SK-N-MC (cell line): ENCODE measurements around the gene KIAA1217.
A peak's percentile ranks its signal among the peaks of the same experiment; 100 is the strongest.

Experiments used
- EZH2 ChIP-seq: fragments of 200-600 bp; sonication (generic); IDR thresholded peaks from one replicate; pipeline ENCODE4 v1.6.1; 2017; ENCODE audit warnings: antibody characterized with exemption
- FOXP2 ChIP-seq: optimal IDR thresholded peaks from 2 replicates; pipeline ENCODE3; 2011; ENCODE audit warnings: mild to moderate bottlenecking, moderate library complexity; ENCODE audit not compliant: insufficient read depth; ENCODE audit errors: extremely low read length, control extremely low read depth
- POLR2AphosphoS5 ChIP-seq: IDR thresholded peaks from 2 replicates; pipeline ENCODE4 v1.6.1; 2012; ENCODE audit warnings: mild to moderate bottlenecking, low read depth, low read length, borderline replicate concordance

- TF ChIP-seq POLR2AphosphoS5: peak; percentile 18; the same call in 1 of the 2 replicates
- TF ChIP-seq EZH2: no peak
- TF ChIP-seq FOXP2: no peak
These were observed 111.4 kb downstream of the KIAA1217 start for GRCh38 chr10:24320373-24320772.
